ENCODE data around the gene SLC6A17. TPM values are rescaled to one million over a fixed set of nuclear protein-coding genes. Genes with fewer than 3 reads are reported as not detected.
A peak's percentile ranks its signal among the peaks of the same experiment; 100 is the strongest.

The SLC6A17 gene
- total and polyA plus RNA-seq, 8 donors, result 0.31 to 7.1 (median 1.4) TPM

- H3K36me3 ChIP-seq, result no peaks in the 10 kb centered on the region
- no peak for TF ChIP-seq CTCF (IDR thresholded peaks at IDR 0.05)
- 45 to 47% methylated on average over 8 of the region's 8 CpGs for WGBS, 2 donors
- no peak for FAIRE-seq
- no peaks in the 10 kb centered on the region for H3K27me3 ChIP-seq
- H3K9me3 ChIP-seq, result no peaks in the 10 kb centered on the region
- DNase-seq, result peak; percentile 40 to 85 (median 68)
- no peak overlapping the region for H3K4me3 ChIP-seq
- H3K4me1 ChIP-seq, result no peaks in the 10 kb centered on the region
- no peak overlapping the region for H3K27ac ChIP-seq
- intact Hi-C loops (cut with DNase I), result loop anchor here in 1 of 3 donors (10.0 kb wide), 1 partner anchor 124 kb away; no protein-coding TSS in a partner anchor
- ATAC-seq, result peak; percentile 58 to 75 (median 64)
Measured at GRCh38 chr1:110190282-110190929, 40.1 kb downstream of the SLC6A17 start.

DNA sequence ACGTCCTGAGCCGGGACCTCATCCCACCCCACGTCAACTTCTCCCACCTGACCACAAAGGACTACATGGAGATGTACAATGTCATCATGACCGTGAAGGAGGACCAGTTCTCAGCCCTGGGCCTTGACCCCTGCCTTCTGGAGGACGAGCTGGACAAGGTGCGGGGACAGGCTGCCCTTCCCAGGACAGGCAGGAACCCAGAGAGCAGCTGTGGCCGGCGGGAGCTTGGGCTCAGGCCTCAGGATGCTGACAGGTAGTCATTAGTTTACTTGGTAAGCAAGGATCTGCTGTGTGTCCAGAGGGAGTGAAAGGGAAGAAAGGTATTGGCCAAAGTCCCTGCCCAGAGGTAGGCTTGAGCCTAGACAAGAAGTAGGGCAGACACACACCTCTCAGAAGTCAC, 42.2 kb downstream of the SLC6A17 start:
- Histone ChIP-seq H3K27ac (no peak overlapping the region), H3K9me3 (no peaks in the 10 kb centered on the region), H3K36me3 (no peaks in the 10 kb centered on the region), H3K27me3 (no peaks in the 10 kb centered on the region), H3K4me3 (no peak overlapping the region), H3K4me1 (no peaks in the 10 kb centered on the region)
- no peak for TF ChIP-seq CTCF (IDR thresholded peaks at IDR 0.05)
- intact Hi-C loops (cut with DNase I), result loop anchor here in 1 of 3 donors (10.0 kb wide), 1 partner anchor 122 kb away; no protein-coding TSS in a partner anchor
- peak in 1 of 6 donors; percentile 45 for DNase-seq
- no peak for ATAC-seq
- FAIRE-seq, result no peak
- 73 to 77% methylated on average over 8 of the region's 8 CpGs for WGBS, 2 donors

GRCh38 chr1:110195196-110195595, 44.9 kb downstream of the SLC6A17 start:
- no peaks in the 10 kb centered on the region for H3K36me3 ChIP-seq
- intact Hi-C loops (cut with DNase I), result loop anchor here in 1 of 3 donors (10.0 kb wide), 1 partner anchor 120 kb away; no protein-coding TSS in a partner anchor
- H3K9me3 ChIP-seq, result no peaks in the 10 kb centered on the region
- WGBS, 2 donors, result 78 to 82% methylated on average over 10 of the region's 10 CpGs
- FAIRE-seq, result no peak
- H3K27ac ChIP-seq, result no peak overlapping the region
- peak in 1 of 6 donors; percentile 34 for DNase-seq
- H3K27me3 ChIP-seq, result no peaks in the 10 kb centered on the region
- TF ChIP-seq CTCF (IDR thresholded peaks at IDR 0.05), result no peak
- ATAC-seq, result no peak
- H3K4me1 ChIP-seq, result no peaks in the 10 kb centered on the region
- H3K4me3 ChIP-seq, result no peak overlapping the region

GRCh38 chr1:110196917-110197765, 46.8 kb downstream of the SLC6A17 start:
- Histone ChIP-seq H3K27ac (no peak overlapping the region), H3K27me3 (no peaks in the 10 kb centered on the region), H3K4me1 (no peaks in the 10 kb centered on the region), H3K36me3 (no peaks in the 10 kb centered on the region), H3K9me3 (no peaks in the 10 kb centered on the region), H3K4me3 (no peak overlapping the region)
- ATAC-seq (peak; percentile 86 to 95 (median 89)), DNase-seq (peak in 3 of 6 donors; percentile 31 to 42 (median 41)), FAIRE-seq (no peak)
- intact Hi-C loops (cut with DNase I), result loop anchor here in 1 of 3 donors (10.0 kb wide), 1 partner anchor 118 kb away; no protein-coding TSS in a partner anchor
- WGBS, 2 donors, result 54 to 56% methylated on average over 12 of the region's 12 CpGs
- TF ChIP-seq CTCF (IDR thresholded peaks at IDR 0.05), result peak; percentile 80 to 88 (median 83)

Data from pancreas (tissue), 10 donors.